Large intestine (tissue), 12 donors: ENCODE data around the gene MYO15A. TPM values are rescaled to one million over a fixed set of nuclear protein-coding genes. Genes with fewer than 3 reads are reported as not detected.

Source experiments
- DNase-seq, 2 donors: peaks; one replicate each; pipeline versions ENCODE4 v3.0.0 to v3.0.0-alpha.2; 2013
- H3K27ac ChIP-seq: one replicate; pipeline ENCODE4 v1.5.1; 2013; ENCODE audit warnings: low read length
- H3K27me3 ChIP-seq: 2 replicates; pipeline ENCODE4 v1.6.1; 2013; ENCODE audit warnings: low read length; ENCODE audit not compliant: control insufficient read depth, insufficient read depth
- H3K36me3 ChIP-seq: 2 replicates; pipeline ENCODE4 v1.6.1; 2013; ENCODE audit warnings: low read length; ENCODE audit not compliant: control insufficient read depth, insufficient read depth
- H3K4me1 ChIP-seq: one replicate; pipeline ENCODE4 v1.6.1; 2013; ENCODE audit warnings: low read length; ENCODE audit not compliant: control insufficient read depth, insufficient read depth
- H3K4me3 ChIP-seq: one replicate; pipeline ENCODE4 v1.5.1; 2013; ENCODE audit warnings: low read length
- H3K9me3 ChIP-seq: one replicate; pipeline ENCODE4 v1.6.1; 2013; ENCODE audit warnings: mild to moderate bottlenecking, low read depth, low read length, moderate library complexity; ENCODE audit not compliant: control insufficient read depth
- WGBS: methylation state at CpG from one replicate; pipeline ENCODE4 v1.1.5; 2013; ENCODE audit warnings: low lambda C conversion rate; ENCODE audit not compliant: insufficient coverage; 5-methylcytosine and 5-hydroxymethylcytosine counted together
- long read RNA-seq, 11 donors: transcript quantifications; one replicate each; lab custom pipeline, GENCODE V29; 2026
- polyA plus RNA-seq: library from polyadenylated mRNA; unstranded; fragments of 120-200 nt; gene quantifications from one replicate; pipeline ENCODE4 v1.2.1, GENCODE V29; 2013

MYO15A gene
- 2.0 TPM for polyA plus RNA-seq
- long read RNA-seq, donor 1 = 0 reads
- long read RNA-seq, donor 2 = 0 reads
- long read RNA-seq, donor 3 = 0 reads
- long read RNA-seq, donor 4 = 0 reads
- long read RNA-seq, donor 5 = 0 reads
- long read RNA-seq, donor 6 = 0 reads
- long read RNA-seq, donor 7, partial matches to known transcripts = 0 of 1 reads
- long read RNA-seq, donor 7, other reads (novel, unspliced or antisense) = 0 of 1 reads
- long read RNA-seq, donor 8 = 0 reads
- long read RNA-seq, donor 9 = 0 reads
- long read RNA-seq, donor 10 = 0 reads
- long read RNA-seq, donor 11 = 0 reads

- H3K36me3 ChIP-seq = peaks cover 40% of the 10 kb centered on the region
- H3K27me3 ChIP-seq = no peaks in the 10 kb centered on the region
- H3K4me3 ChIP-seq = no peak within 1 kb of the TSS
- H3K27ac ChIP-seq = no peak within 1 kb of the TSS
- no CpG with 5 or more reads among the region's 17 CpGs for WGBS
- no peaks in the 10 kb centered on the region for H3K4me1 ChIP-seq
- no peak for DNase-seq
- no peaks in the 10 kb centered on the region for H3K9me3 ChIP-seq
Observed at GRCh38 chr17:18108401-18109312, at the start of gene MYO15A. TSS of gene MYO15A (plus strand) at chr17:18108756. CDS start at chr17:18118801, 10,045 bp downstream.

GRCh38 chr17:18059283-18059682 is 49.3 kb upstream of the MYO15A start:
- Histone ChIP-seq H3K4me3 (no peak overlapping the region), H3K27me3 (no peaks in the 10 kb centered on the region), H3K27ac (no peak overlapping the region), H3K9me3 (no peaks in the 10 kb centered on the region), H3K4me1 (no peaks in the 10 kb centered on the region), H3K36me3 (peaks cover 51% of the 10 kb centered on the region)
- no CpG with 5 or more reads among the region's 5 CpGs for WGBS
- DNase-seq = no peak

- Histone ChIP-seq H3K9me3 (no peaks in the 10 kb centered on the region), H3K4me3 (no peak overlapping the region), H3K27ac (no peak overlapping the region), H3K4me1 (no peaks in the 10 kb centered on the region), H3K27me3 (no peaks in the 10 kb centered on the region), H3K36me3 (peaks cover 51% of the 10 kb centered on the region)
- no CpG with 5 or more reads among the region's 2 CpGs for WGBS
- no peak for DNase-seq
Observed at GRCh38 chr17:18064053-18064452, 44.5 kb upstream of the MYO15A start.

GRCh38 chr17:18065546-18065945 is 43.0 kb upstream of the MYO15A start:
- Histone ChIP-seq H3K4me3 (no peak overlapping the region), H3K36me3 (peaks cover 45% of the 10 kb centered on the region), H3K27me3 (no peaks in the 10 kb centered on the region), H3K4me1 (no peaks in the 10 kb centered on the region), H3K27ac (no peak overlapping the region), H3K9me3 (no peaks in the 10 kb centered on the region)
- DNase-seq = no peak
- WGBS = no CpG with 5 or more reads among the region's 11 CpGs

GRCh38 chr17:18066866-18067265 is 41.7 kb upstream of the MYO15A start:
- H3K4me1 ChIP-seq = no peaks in the 10 kb centered on the region
- no peaks in the 10 kb centered on the region for H3K27me3 ChIP-seq
- H3K4me3 ChIP-seq = no peak overlapping the region
- H3K27ac ChIP-seq = no peak overlapping the region
- peaks cover 35% of the 10 kb centered on the region for H3K36me3 ChIP-seq
- no peaks in the 10 kb centered on the region for H3K9me3 ChIP-seq
- DNase-seq = no peak
- no CpG with 5 or more reads among the region's 4 CpGs for WGBS

- Histone ChIP-seq H3K27ac (no peak overlapping the region), H3K4me1 (no peaks in the 10 kb centered on the region), H3K27me3 (no peaks in the 10 kb centered on the region), H3K4me3 (no peak overlapping the region), H3K36me3 (peaks cover 23% of the 10 kb centered on the region), H3K9me3 (no peaks in the 10 kb centered on the region)
- DNase-seq = no peak
- no CpG with 5 or more reads among the region's 2 CpGs for WGBS
Observed at GRCh38 chr17:18069101-18069500, 39.5 kb upstream of the MYO15A start.

- Histone ChIP-seq H3K27me3 (no peaks in the 10 kb centered on the region), H3K4me3 (no peak overlapping the region), H3K36me3 (peaks cover 10% of the 10 kb centered on the region), H3K4me1 (no peaks in the 10 kb centered on the region), H3K9me3 (no peaks in the 10 kb centered on the region), H3K27ac (no peak overlapping the region)
- 73% methylated on average over 3 of the region's 8 CpGs for WGBS
- DNase-seq = no peak
Observed at GRCh38 chr17:18070861-18071340, 37.7 kb upstream of the MYO15A start.

- no peak for DNase-seq
- H3K4me1 ChIP-seq = no peaks in the 10 kb centered on the region
- peaks cover 7% of the 10 kb centered on the region for H3K36me3 ChIP-seq
- no peaks in the 10 kb centered on the region for H3K27me3 ChIP-seq
- H3K27ac ChIP-seq = no peak overlapping the region
- H3K9me3 ChIP-seq = no peaks in the 10 kb centered on the region
- no peak overlapping the region for H3K4me3 ChIP-seq
Observed at GRCh38 chr17:18071751-18072150, 36.8 kb upstream of the MYO15A start.

- Histone ChIP-seq H3K27ac (no peak overlapping the region), H3K4me1 (no peaks in the 10 kb centered on the region), H3K4me3 (no peak overlapping the region), H3K27me3 (peaks cover 3% of the 10 kb centered on the region), H3K36me3 (no peaks in the 10 kb centered on the region), H3K9me3 (no peaks in the 10 kb centered on the region)
- 100% methylated on average over 3 of the region's 6 CpGs for WGBS
- no peak for DNase-seq
Observed at GRCh38 chr17:18074566-18075272, 33.8 kb upstream of the MYO15A start.

GRCh38 chr17:18076936-18077335 is 31.6 kb upstream of the MYO15A start:
- Histone ChIP-seq H3K36me3 (no peaks in the 10 kb centered on the region), H3K4me3 (no peak overlapping the region), H3K9me3 (no peaks in the 10 kb centered on the region), H3K27ac (no peak overlapping the region), H3K4me1 (no peaks in the 10 kb centered on the region), H3K27me3 (peaks cover 3% of the 10 kb centered on the region)
- WGBS = 80% methylated on average over 1 of the region's 7 CpGs
- DNase-seq = no peak
